GM19035 (cell line): ENCODE data around the gene ARFGEF2.
"Not testable (repeated sequence)": the region's sequence is repeated elsewhere in the genome, so short reads cannot be mapped to it uniquely, and the experiment has no call there.

Source experiments
- ATAC-seq: cut with Tn5 transposase; IDR thresholded peaks from one replicate; pipeline ENCODE4 v1.9.1; 2021; ENCODE audit not compliant: unreplicated experiment

The ARFGEF2 gene

GRCh38 chr20:49054056-49054643 is 132.6 kb downstream of the ARFGEF2 start:
- no peak for ATAC-seq

GRCh38 chr20:49063279-49063678 is 141.8 kb downstream of the ARFGEF2 start:
- no peak for ATAC-seq

DNA sequence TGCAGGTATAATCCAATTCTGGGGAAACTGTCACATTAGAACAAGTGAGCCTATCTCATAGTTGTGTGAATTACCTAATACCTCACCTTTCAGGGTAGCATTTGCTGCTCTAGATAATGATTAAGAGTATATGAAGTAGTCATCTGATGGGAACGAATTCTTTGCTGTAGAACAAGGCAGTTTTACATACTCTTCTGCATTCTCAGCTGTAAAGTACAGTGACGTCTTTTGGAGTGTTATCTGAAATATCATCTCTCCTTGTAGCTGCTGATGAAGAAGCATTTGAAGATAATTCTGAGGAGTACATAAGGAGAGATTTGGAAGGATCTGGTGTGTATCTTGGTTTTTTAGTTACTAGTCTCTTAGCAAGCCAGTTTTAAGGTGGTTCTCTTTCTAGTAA is 153.0 kb downstream of the ARFGEF2 start:
- ATAC-seq = no peak

DNA sequence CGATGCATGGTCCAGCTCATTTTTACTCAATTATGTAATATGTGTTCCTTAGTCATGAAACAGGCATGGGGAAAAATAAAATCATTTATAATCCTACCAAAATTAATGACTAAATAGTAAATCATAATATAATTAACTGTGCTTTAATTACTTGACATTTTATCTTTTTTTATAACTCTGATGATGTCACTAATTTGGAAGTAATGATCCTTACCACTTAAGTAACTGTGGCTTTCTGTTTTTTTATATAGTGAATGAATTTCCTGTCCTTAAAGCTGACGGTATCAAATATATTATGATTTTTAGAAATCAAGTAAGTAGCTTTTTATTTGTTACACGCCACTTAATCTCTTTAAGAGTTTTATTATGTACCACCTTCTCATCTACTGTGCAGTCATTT is 156.8 kb downstream of the ARFGEF2 start:
- ATAC-seq = no peak

DNA sequence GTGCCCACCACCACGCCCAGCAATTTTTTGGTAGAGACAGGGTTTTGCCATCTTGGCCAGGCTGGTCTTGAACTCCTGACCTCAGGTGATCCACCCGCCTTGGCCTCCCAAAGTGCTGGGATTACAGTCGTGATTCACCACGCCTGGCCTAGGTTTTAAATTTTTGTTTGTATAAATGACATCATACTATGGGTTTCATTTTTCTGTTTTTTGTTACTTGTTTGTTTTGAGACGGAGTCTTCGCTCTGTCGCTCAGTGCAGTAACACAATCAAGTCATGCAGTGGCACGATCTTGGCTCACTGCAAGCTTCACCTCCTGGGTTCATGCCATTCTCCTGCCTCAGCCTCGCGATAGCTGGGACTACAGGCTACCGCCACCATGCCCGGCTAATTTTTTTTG is 160.8 kb downstream of the ARFGEF2 start:
- not testable (repeated sequence) for ATAC-seq
